Type B pancreatic cell (in vitro differentiated cells): ENCODE results near the gene INTU. TPM values are rescaled to one million over a fixed set of nuclear protein-coding genes. Genes with fewer than 3 reads are reported as not detected.

Experiments used
- DNase-seq: peaks from one replicate; pipeline ENCODE4 v3.0.0; 2021; ENCODE audit warnings: mixed read lengths; ENCODE audit not compliant: unreplicated experiment; ENCODE audit errors: extremely low spot score
- H3K27ac Mint-ChIP-seq: 2 replicates; pipeline ENCODE4 v1.8.0; 2021; ENCODE audit warnings: mild to moderate bottlenecking, mixed read lengths
- H3K27me3 Mint-ChIP-seq: 2 replicates; pipeline ENCODE4 v1.8.0; 2021; ENCODE audit warnings: mixed read lengths
- H3K36me3 Mint-ChIP-seq: 2 replicates; pipeline ENCODE4 v1.8.0; 2021; ENCODE audit warnings: mixed read lengths
- H3K4me1 Mint-ChIP-seq: one replicate; pipeline ENCODE4 v1.8.0; 2021; ENCODE audit warnings: mixed read lengths; ENCODE audit not compliant: unreplicated experiment
- H3K4me3 Mint-ChIP-seq: 2 replicates; pipeline ENCODE4 v1.8.0; 2021; ENCODE audit warnings: mild to moderate bottlenecking, mixed read lengths
- H3K9me3 Mint-ChIP-seq: 2 replicates; pipeline ENCODE4 v1.8.0; 2021; ENCODE audit warnings: mixed read lengths
- total RNA-seq: library from RNA; stranded (reverse); gene quantifications from 2 replicates; pipeline ENCODE4 v1.2.1, GENCODE V29; 2021; ENCODE audit warnings: low replicate concordance
- TF ChIP-seq, protein P1 (sequence below): fragments of 200-600 bp; sonication (generic); conservative IDR thresholded peaks from 2 replicates; pipeline ENCODE4 v1.5.0; 2021; ENCODE audit warnings: antibody characterized with exemption, mild to moderate bottlenecking

INTU gene
- total RNA-seq, 1 donor from 2014 or later, result 20.7 TPM

DNA sequence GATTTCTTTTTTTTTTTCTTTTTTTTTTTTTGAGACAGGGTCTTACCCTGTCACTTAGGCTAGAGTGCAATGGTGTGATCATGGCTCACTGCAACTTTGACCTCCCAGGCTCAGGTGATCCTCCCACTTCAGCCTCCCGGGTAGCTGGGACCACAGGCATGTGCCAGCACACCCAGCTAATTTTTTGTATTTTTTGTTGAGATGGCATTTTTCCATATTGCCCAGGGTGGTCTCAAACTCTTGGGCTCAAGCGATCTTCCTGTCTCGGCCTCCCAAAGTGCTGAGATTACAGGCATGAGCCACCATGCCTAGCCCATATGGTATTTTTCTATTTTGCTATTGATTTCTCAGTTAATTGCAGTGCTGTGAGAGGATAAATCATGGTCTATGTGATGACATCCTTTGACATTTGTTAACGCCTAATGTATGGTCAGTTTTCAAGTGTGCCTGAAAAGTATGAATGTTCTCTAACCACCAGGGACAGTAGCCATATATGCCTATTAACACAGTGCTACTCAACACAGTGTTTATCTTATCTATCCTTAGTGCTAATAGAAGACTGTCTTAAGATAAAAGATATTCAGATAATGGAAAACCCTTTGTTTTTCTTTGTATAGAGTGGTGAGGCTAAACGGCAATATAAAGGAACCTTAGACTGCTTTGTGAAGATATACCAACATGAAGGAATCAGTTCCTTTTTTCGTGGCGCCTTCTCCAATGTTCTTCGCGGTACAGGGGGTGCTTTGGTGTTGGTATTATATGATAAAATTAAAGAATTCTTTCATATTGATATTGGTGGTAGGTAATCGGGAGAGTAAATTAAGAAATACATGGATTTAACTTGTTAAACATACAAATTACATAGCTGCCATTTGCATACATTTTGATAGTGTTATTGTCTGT lies 140.3 kb downstream of the INTU start:
- Mint-ChIP-seq H3K27ac (no peak overlapping the region), H3K36me3 (no peaks in the 10 kb centered on the region), H3K4me1 (no peaks in the 10 kb centered on the region), H3K4me3 (no peak overlapping the region), H3K9me3 (no peaks in the 10 kb centered on the region), H3K27me3 (peaks cover 4% of the 10 kb centered on the region)
- TF ChIP-seq, protein P1, sequence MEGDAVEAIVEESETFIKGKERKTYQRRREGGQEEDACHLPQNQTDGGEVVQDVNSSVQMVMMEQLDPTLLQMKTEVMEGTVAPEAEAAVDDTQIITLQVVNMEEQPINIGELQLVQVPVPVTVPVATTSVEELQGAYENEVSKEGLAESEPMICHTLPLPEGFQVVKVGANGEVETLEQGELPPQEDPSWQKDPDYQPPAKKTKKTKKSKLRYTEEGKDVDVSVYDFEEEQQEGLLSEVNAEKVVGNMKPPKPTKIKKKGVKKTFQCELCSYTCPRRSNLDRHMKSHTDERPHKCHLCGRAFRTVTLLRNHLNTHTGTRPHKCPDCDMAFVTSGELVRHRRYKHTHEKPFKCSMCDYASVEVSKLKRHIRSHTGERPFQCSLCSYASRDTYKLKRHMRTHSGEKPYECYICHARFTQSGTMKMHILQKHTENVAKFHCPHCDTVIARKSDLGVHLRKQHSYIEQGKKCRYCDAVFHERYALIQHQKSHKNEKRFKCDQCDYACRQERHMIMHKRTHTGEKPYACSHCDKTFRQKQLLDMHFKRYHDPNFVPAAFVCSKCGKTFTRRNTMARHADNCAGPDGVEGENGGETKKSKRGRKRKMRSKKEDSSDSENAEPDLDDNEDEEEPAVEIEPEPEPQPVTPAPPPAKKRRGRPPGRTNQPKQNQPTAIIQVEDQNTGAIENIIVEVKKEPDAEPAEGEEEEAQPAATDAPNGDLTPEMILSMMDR, result no peak
- no peak for DNase-seq

DNA sequence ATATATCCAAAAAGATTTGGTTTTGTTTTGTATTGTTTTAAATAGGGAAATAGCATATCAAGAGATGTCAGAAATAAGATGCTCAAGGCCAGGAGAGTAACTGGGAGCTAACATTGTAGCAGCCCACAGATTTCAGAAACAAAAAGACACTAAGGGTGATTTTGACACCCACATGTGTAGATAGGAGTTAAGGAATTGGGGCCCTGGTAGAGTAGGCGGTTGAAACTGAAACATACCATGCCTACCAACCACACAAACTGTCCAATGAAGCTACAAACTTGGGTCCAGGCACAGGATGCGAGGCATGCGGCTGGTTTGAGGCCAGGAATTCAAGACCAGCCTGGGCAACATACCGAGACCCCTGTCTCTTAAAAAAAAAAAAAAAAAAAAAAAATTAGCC lies 143.1 kb downstream of the INTU start:
- H3K27ac Mint-ChIP-seq, result no peak overlapping the region
- no peaks in the 10 kb centered on the region for H3K4me1 Mint-ChIP-seq
- H3K36me3 Mint-ChIP-seq, result no peaks in the 10 kb centered on the region
- TF ChIP-seq, protein P1, result no peak
- no peaks in the 10 kb centered on the region for H3K9me3 Mint-ChIP-seq
- peaks cover 4% of the 10 kb centered on the region for H3K27me3 Mint-ChIP-seq
- H3K4me3 Mint-ChIP-seq, result no peak overlapping the region
- no peak for DNase-seq

Other genes with a start within 250 kb of the INTU start
- gene SLC25A31, start 97.4 kb downstream of the INTU start, total RNA-seq, result not detected in 2 replicates
- 9.7 and 17.2 TPM in 2 replicates for gene HSPA4L, start 149.4 kb downstream of the INTU start, total RNA-seq
- gene PLK4, start 247.9 kb downstream of the INTU start, total RNA-seq, result 14.1 and 28.3 TPM in 2 replicates